ENCODE results near the gene BTN3A1. TPM values are rescaled to one million over a fixed set of nuclear protein-coding genes. Genes with fewer than 3 reads are reported as not detected.

The BTN3A1 gene
- total RNA-seq, 1 donor from 2014 or later: 16.7 TPM

- Histone ChIP-seq H3K4me3 (no peak overlapping the region), H3K36me3 (peaks cover 0 to 10% of the 10 kb centered on the region in 2 donors), H3K27me3 (no peaks in the 10 kb centered on the region), H3K4me1 (peaks cover 10% of the 10 kb centered on the region), H3K27ac (no peak overlapping the region), H3K9me3 (no peaks in the 10 kb centered on the region)
- TF ChIP-seq CTCF (IDR thresholded peaks at IDR 0.05) (no peak), POLR2AphosphoS5 (IDR thresholded peaks at IDR 0.05; ENCODE audit: insufficient read depth in 1 of 2, low read depth in 1 of 2) (no peak), POLR2A (IDR thresholded peaks at IDR 0.05) (no peak)
- intact Hi-C loops (cut with DNase I): no loop called here
- DNase-seq (ENCODE audit: extremely low spot score in 2 of 2): no peak
These were observed 13.6 kb upstream of the BTN3A1 start for GRCh38 chr6:26388441-26388840.

- intact Hi-C loops (cut with DNase I): no loop called here
- TF ChIP-seq POLR2AphosphoS5 (IDR thresholded peaks at IDR 0.05; ENCODE audit: insufficient read depth in 1 of 2, low read depth in 1 of 2) (no peak), POLR2A (IDR thresholded peaks at IDR 0.05) (no peak), CTCF (IDR thresholded peaks at IDR 0.05) (no peak)
These were observed 12.7 kb upstream of the BTN3A1 start for GRCh38 chr6:26389349-26389894.

GRCh38 chr6:26390531-26390930 is 11.5 kb upstream of the BTN3A1 start:
- Histone ChIP-seq H3K9me3 (no peaks in the 10 kb centered on the region), H3K27ac (no peak overlapping the region), H3K36me3 (peaks cover 0 to 10% of the 10 kb centered on the region in 2 donors), H3K4me3 (no peak overlapping the region), H3K4me1 (no peaks in the 10 kb centered on the region), H3K27me3 (no peaks in the 10 kb centered on the region)
- TF ChIP-seq CTCF (IDR thresholded peaks at IDR 0.05): no peak
- intact Hi-C loops (cut with DNase I): no loop called here
- no peak for DNase-seq (ENCODE audit: extremely low spot score in 2 of 2)

More at GRCh38 chr6:26389349-26389894, 12.7 kb upstream of the BTN3A1 start:
- Histone ChIP-seq H3K4me1 (no peaks in the 10 kb centered on the region), H3K4me3 (no peak overlapping the region), H3K9me3 (no peaks in the 10 kb centered on the region), H3K27ac (no peak overlapping the region), H3K36me3 (peaks cover 0 to 10% of the 10 kb centered on the region in 2 donors), H3K27me3 (no peaks in the 10 kb centered on the region)
- no peak for DNase-seq (ENCODE audit: extremely low spot score in 2 of 2)

- intact Hi-C loops (cut with DNase I): no loop called here
- no peak overlapping the region for H3K27ac ChIP-seq
- no peaks in the 10 kb centered on the region for H3K27me3 ChIP-seq
- no peak overlapping the region for H3K4me3 ChIP-seq
- no peaks in the 10 kb centered on the region for H3K4me1 ChIP-seq
- H3K36me3 ChIP-seq: peaks cover 0 to 10% of the 10 kb centered on the region in 2 donors
- no peak for TF ChIP-seq CTCF (IDR thresholded peaks at IDR 0.05)
- no peaks in the 10 kb centered on the region for H3K9me3 ChIP-seq
- DNase-seq (ENCODE audit: extremely low spot score in 2 of 2): no peak
These were observed 9.0 kb upstream of the BTN3A1 start for GRCh38 chr6:26392932-26393636.

GRCh38 chr6:26394289-26394688 is 7.8 kb upstream of the BTN3A1 start:
- no peak for TF ChIP-seq POLR2AphosphoS5 (IDR thresholded peaks at IDR 0.05; ENCODE audit: insufficient read depth in 1 of 2, low read depth in 1 of 2)
- TF ChIP-seq POLR2A (IDR thresholded peaks at IDR 0.05): no peak
- TF ChIP-seq CTCF (IDR thresholded peaks at IDR 0.05): no peak
- H3K4me1 ChIP-seq: no peaks in the 10 kb centered on the region
- H3K36me3 ChIP-seq: peaks cover 0 to 10% of the 10 kb centered on the region in 2 donors
- no peak overlapping the region for H3K4me3 ChIP-seq
- no peak overlapping the region for H3K27ac ChIP-seq
- DNase-seq (ENCODE audit: extremely low spot score in 2 of 2): no peak
- H3K9me3 ChIP-seq: no peaks in the 10 kb centered on the region
- intact Hi-C loops (cut with DNase I): no loop called here
- H3K27me3 ChIP-seq: no peaks in the 10 kb centered on the region

Data from vagina (tissue), 2 donors.